ENCODE measurements around the gene UBXN7.
"Not testable (repeated sequence)": the region's sequence is repeated elsewhere in the genome, so short reads cannot be mapped to it uniquely, and the experiment has no call there.

UBXN7 gene

GRCh38 chr3:196432137-196432879, at the start of gene UBXN7:
TSS of gene UBXN7 (minus strand) at chr3:196432427. CDS start at chr3:196432399, 28 bp downstream.
- H3K4me3 ChIP-seq (ENCODE audit: low read depth, low read length): peak within 1 kb of the TSS; percentile 99
- no peak for TF ChIP-seq CTCF (conservative IDR thresholded peaks at IDR 0.05; ENCODE audit: low read depth, low read length)
- peak; percentile 96 for DNase-seq (ENCODE audit: low read depth)

DNA sequence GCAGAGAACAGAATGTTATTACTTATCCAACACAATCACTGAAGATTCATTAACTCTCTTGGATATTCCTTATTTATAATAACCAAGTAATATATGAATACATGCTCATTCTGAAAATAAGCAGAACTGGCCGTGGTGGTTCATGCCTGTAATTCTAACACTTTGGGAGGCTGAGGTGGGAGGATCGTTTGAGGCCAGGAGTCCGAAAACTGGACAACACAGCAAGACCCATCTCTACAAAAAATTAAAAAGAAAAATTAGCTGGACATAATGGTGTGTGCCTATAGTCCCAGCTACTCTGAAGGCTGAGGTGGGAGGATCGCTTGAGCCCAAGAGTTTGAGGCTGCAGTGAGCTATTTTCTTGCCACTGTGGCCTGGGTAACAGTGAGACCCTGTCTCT, 45.5 kb upstream of the UBXN7 start:
- no peak for DNase-seq (ENCODE audit: low read depth)
- H3K4me3 ChIP-seq (ENCODE audit: low read depth, low read length): no peak overlapping the region
- TF ChIP-seq CTCF (conservative IDR thresholded peaks at IDR 0.05; ENCODE audit: low read depth, low read length): no peak

GRCh38 chr3:196472286-196472685, 40.1 kb upstream of the UBXN7 start:
- H3K4me3 ChIP-seq (ENCODE audit: low read depth, low read length): no peak overlapping the region
- no peak for DNase-seq (ENCODE audit: low read depth)
- TF ChIP-seq CTCF (conservative IDR thresholded peaks at IDR 0.05; ENCODE audit: low read depth, low read length): no peak

GRCh38 chr3:196471551-196471950, 39.3 kb upstream of the UBXN7 start:
- peak; percentile 32 for DNase-seq (ENCODE audit: low read depth)
- TF ChIP-seq CTCF (conservative IDR thresholded peaks at IDR 0.05; ENCODE audit: low read depth, low read length): no peak
- no peak overlapping the region for H3K4me3 ChIP-seq (ENCODE audit: low read depth, low read length)

DNA sequence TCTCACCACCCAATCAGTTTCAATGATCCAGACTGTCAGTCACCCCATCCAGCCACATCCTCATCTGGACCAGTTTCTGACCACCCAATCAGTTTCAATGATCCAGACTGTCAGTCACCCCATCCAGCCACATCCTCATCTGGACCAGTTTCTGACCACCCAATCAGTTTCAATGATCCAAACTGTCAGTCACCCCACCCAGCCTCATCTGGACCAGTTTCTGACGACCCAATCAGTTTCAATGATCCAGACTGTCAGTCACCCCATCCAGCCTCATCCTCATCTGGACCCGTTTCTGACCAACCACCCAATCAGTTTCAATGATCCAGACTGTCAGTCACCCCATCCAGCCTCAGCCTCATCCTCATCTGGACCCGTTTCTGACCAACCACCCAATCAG, 38.0 kb upstream of the UBXN7 start:
- H3K4me3 ChIP-seq (ENCODE audit: low read depth, low read length); DNase-seq (ENCODE audit: low read depth): not testable (repeated sequence)

DNA sequence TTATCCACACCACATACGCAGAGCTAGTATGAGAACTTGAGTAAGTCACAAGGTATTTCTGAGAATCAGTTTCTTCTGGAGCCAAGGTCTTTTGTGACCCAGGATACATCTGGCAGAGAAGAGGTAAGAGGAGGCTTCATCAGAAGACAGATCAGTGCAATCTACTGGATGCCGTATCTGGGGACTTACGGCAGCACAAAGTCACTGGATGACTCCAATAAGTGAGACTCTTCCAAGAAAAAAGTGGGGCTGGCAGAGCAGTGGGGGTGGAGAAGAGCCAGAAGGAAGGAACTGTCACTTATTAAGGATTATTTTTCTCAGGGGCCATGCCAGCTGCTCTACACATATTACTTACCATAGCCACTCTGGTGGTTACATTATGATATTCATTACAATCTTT, 31.6 kb upstream of the UBXN7 start:
- DNase-seq (ENCODE audit: low read depth): no peak
- TF ChIP-seq CTCF (conservative IDR thresholded peaks at IDR 0.05; ENCODE audit: low read depth, low read length): no peak

GRCh38 chr3:196463478-196463756, 31.2 kb upstream of the UBXN7 start:
- no peak overlapping the region for H3K4me3 ChIP-seq (ENCODE audit: low read depth, low read length)
- TF ChIP-seq CTCF (conservative IDR thresholded peaks at IDR 0.05; ENCODE audit: low read depth, low read length): no peak
- DNase-seq (ENCODE audit: low read depth): no peak

More for the DNA sequence above, 31.6 kb upstream of the UBXN7 start:
- H3K4me3 ChIP-seq (ENCODE audit: low read depth, low read length): no peak overlapping the region

GRCh38 chr3:196462680-196463477, 30.7 kb upstream of the UBXN7 start:
- not testable (repeated sequence) for DNase-seq (ENCODE audit: low read depth)

More at GRCh38 chr3:196462680-196463477, 30.7 kb upstream of the UBXN7 start:
- not testable (repeated sequence) for H3K4me3 ChIP-seq (ENCODE audit: low read depth, low read length)
